Measurements from ENCODE around the gene NMUR2. TPM values are rescaled to one million over a fixed set of nuclear protein-coding genes. Genes with fewer than 3 reads are reported as not detected.

The NMUR2 gene
- total RNA-seq, 4 donors from 2014 or later, result not detected

GRCh38 chr5:152425083-152425482 is 20.0 kb upstream of the NMUR2 start:
- DNase-seq (ENCODE audit: low spot score in 2 of 2), result no peak
- no peaks in the 10 kb centered on the region for H3K36me3 ChIP-seq
- no peak overlapping the region for H3K4me3 ChIP-seq
- H3K27me3 ChIP-seq, result no peaks in the 10 kb centered on the region
- TF ChIP-seq CTCF (IDR thresholded peaks at IDR 0.05) (no peak), POLR2A (IDR thresholded peaks at IDR 0.05) (no peak), EP300 (IDR thresholded peaks at IDR 0.05) (no peak)
- WGBS, 2 donors, result 70 to 74% methylated on average over 2 of the region's 2 CpGs
- H3K27ac ChIP-seq, result no peak overlapping the region
- H3K4me1 ChIP-seq, result no peaks in the 10 kb centered on the region
- no peaks in the 10 kb centered on the region for H3K9me3 ChIP-seq

DNA sequence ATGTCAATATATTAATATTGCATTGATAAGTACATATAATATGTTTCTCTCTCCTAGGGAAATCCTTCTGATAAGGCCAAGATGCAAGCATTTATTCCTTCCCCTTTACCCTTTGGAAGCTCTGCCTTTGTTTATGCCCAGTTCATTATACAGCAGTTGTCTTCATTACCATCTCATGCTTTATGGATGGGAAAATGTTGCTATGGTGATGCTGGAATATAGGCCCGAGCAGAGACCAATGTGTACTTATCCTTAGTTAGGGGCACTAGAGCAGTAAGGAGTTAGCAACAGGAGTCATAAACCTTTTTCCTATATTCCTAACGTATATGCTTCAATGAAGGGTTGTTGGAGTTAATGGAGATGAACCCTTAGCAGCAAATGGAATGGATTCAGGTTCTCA is 19.4 kb upstream of the NMUR2 start:
- H3K27me3 ChIP-seq, result no peaks in the 10 kb centered on the region
- H3K27ac ChIP-seq, result no peak overlapping the region
- no peaks in the 10 kb centered on the region for H3K36me3 ChIP-seq
- no peak overlapping the region for H3K4me3 ChIP-seq
- DNase-seq (ENCODE audit: low spot score in 2 of 2), result no peak
- WGBS, 2 donors, result 83% methylated on average over 2 of the region's 2 CpGs
- no peaks in the 10 kb centered on the region for H3K9me3 ChIP-seq
- H3K4me1 ChIP-seq, result no peaks in the 10 kb centered on the region
- TF ChIP-seq EP300 (IDR thresholded peaks at IDR 0.05) (no peak), POLR2A (IDR thresholded peaks at IDR 0.05) (no peak), CTCF (IDR thresholded peaks at IDR 0.05) (no peak)

- H3K27ac ChIP-seq, result no peak overlapping the region
- TF ChIP-seq CTCF (IDR thresholded peaks at IDR 0.05) (no peak), EP300 (IDR thresholded peaks at IDR 0.05) (no peak), POLR2A (IDR thresholded peaks at IDR 0.05) (no peak)
- H3K9me3 ChIP-seq, result no peaks in the 10 kb centered on the region
- H3K27me3 ChIP-seq, result no peaks in the 10 kb centered on the region
- H3K4me1 ChIP-seq, result no peaks in the 10 kb centered on the region
- 80 to 89% methylated on average over 2 of the region's 2 CpGs for WGBS, 2 donors
- H3K4me3 ChIP-seq, result no peak overlapping the region
- no peak for DNase-seq (ENCODE audit: low spot score in 2 of 2)
- no peaks in the 10 kb centered on the region for H3K36me3 ChIP-seq
Observed at GRCh38 chr5:152422081-152422480, 17.0 kb upstream of the NMUR2 start.

DNA sequence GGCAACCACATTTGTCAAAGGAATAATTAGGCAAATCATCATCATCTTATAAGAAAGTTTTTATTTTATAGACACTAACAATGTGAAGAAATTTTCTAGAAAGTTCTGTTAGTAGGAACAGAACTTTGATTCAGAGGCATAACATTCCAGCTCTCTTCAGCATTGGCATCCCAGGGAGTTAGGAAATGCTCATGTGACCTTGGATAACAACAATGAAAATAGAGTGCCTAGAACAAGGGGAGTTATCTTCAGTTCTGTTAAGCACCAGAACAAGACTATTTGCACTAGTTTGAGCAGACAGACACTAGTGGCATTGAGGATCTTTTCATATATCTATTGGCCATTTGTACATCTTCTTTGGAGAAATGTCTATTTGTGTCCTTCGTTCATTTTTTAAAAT is 7.0 kb upstream of the NMUR2 start:
- Histone ChIP-seq H3K27me3 (no peaks in the 10 kb centered on the region), H3K27ac (no peak overlapping the region), H3K9me3 (peaks cover 0 to 4% (median 0%) of the 10 kb centered on the region in 4 donors), H3K4me3 (no peak overlapping the region), H3K36me3 (no peaks in the 10 kb centered on the region), H3K4me1 (no peaks in the 10 kb centered on the region)
- no peak for DNase-seq (ENCODE audit: low spot score in 2 of 2)
- 83 to 91% methylated on average over 1 of the region's 1 CpG for WGBS, 2 donors
- TF ChIP-seq EP300 (IDR thresholded peaks at IDR 0.05) (no peak), CTCF (IDR thresholded peaks at IDR 0.05) (no peak), POLR2A (IDR thresholded peaks at IDR 0.05) (no peak)

DNA sequence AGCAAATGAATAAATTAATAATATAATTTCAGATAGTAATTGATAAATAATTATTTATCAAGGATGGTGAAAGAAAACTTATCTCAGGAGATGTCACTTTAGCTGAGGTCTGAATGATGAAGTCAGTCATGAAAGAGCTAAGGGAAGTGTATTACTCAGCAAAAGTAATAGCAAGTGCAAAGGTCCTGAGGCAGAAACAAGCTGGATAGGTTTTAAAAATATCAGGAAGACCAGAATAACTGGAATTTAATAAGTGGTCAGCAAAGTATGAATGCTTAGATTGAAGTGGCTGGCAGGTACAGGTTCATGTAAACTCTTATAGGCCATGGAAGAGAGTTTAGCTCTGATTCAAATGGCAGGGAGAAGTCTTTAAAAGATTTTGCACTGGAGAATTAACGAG is 1.0 kb upstream of the NMUR2 start:
- Histone ChIP-seq H3K9me3 (no peaks in the 10 kb centered on the region), H3K4me3 (no peak overlapping the region), H3K4me1 (no peaks in the 10 kb centered on the region), H3K27me3 (no peaks in the 10 kb centered on the region), H3K27ac (no peak overlapping the region), H3K36me3 (no peaks in the 10 kb centered on the region)
- TF ChIP-seq CTCF (IDR thresholded peaks at IDR 0.05), result no peak
- no peak for TF ChIP-seq POLR2A (IDR thresholded peaks at IDR 0.05)
- TF ChIP-seq EP300 (IDR thresholded peaks at IDR 0.05), result no peak
- 73 to 89% methylated on average over 1 of the region's 1 CpG for WGBS, 2 donors
- no peak for DNase-seq (ENCODE audit: low spot score in 2 of 2)

Data from tibial nerve (tissue), 4 donors.